HG02642 (cell line): Measurements from ENCODE around the gene FAM107B.

Experiments
- ATAC-seq: cut with Tn5 transposase; IDR thresholded peaks from one replicate; pipeline ENCODE4 v1.9.1; 2021; ENCODE audit warnings: mild to moderate bottlenecking; ENCODE audit not compliant: unreplicated experiment, poor library complexity

The FAM107B gene

GRCh38 chr10:14527915-14528314 lies 246.8 kb downstream of the FAM107B start:
- no peak for ATAC-seq

- ATAC-seq = no peak
Observed at GRCh38 chr10:14527134-14527844, 247.4 kb downstream of the FAM107B start.

- no peak for ATAC-seq
Observed at GRCh38 chr10:14526326-14526725, 248.4 kb downstream of the FAM107B start.

GRCh38 chr10:14524691-14525324 lies 249.9 kb downstream of the FAM107B start:
- no peak for ATAC-seq

GRCh38 chr10:14523286-14523685 lies 251.4 kb downstream of the FAM107B start:
- no peak for ATAC-seq

- ATAC-seq = no peak
Observed at GRCh38 chr10:14519785-14520184, 254.9 kb downstream of the FAM107B start.

- ATAC-seq = no peak
Observed at GRCh38 chr10:14518149-14518548, 256.5 kb downstream of the FAM107B start.

- ATAC-seq = no peak
Observed at GRCh38 chr10:14513123-14513522, 261.6 kb downstream of the FAM107B start.

- ATAC-seq = no peak
Observed at GRCh38 chr10:14510346-14510745, 264.4 kb downstream of the FAM107B start.

- ATAC-seq = no peak
Observed at GRCh38 chr10:14508725-14509124, 266.0 kb downstream of the FAM107B start.

- ATAC-seq = no peak
Observed at GRCh38 chr10:14507781-14508180, 266.9 kb downstream of the FAM107B start.

GRCh38 chr10:14507176-14507575 lies 267.5 kb downstream of the FAM107B start:
- peak; percentile 46 for ATAC-seq

- ATAC-seq = no peak
Observed at GRCh38 chr10:14502431-14502830, 272.3 kb downstream of the FAM107B start.

GRCh38 chr10:14500172-14500765 lies 274.4 kb downstream of the FAM107B start:
- ATAC-seq = no peak

- ATAC-seq = no peak
Observed at GRCh38 chr10:14499601-14499904, 275.1 kb downstream of the FAM107B start.

- no peak for ATAC-seq
Observed at GRCh38 chr10:14498326-14498725, 276.4 kb downstream of the FAM107B start.

GRCh38 chr10:14491811-14492210 lies 282.9 kb downstream of the FAM107B start:
- no peak for ATAC-seq

- no peak for ATAC-seq
Observed at GRCh38 chr10:14489522-14490177, 285.0 kb downstream of the FAM107B start.

- no peak for ATAC-seq
Observed at GRCh38 chr10:14487488-14487883, 287.2 kb downstream of the FAM107B start.

GRCh38 chr10:14486777-14487487 lies 287.8 kb downstream of the FAM107B start:
- ATAC-seq = no peak

GRCh38 chr10:14485986-14486385 lies 288.7 kb downstream of the FAM107B start:
- no peak for ATAC-seq
